ENCODE measurements around the gene AIF1. TPM values are rescaled to one million over a fixed set of nuclear protein-coding genes. Genes with fewer than 3 reads are reported as not detected.
A peak's percentile ranks its signal among the peaks of the same experiment; 100 is the strongest.

AIF1 gene
- total RNA-seq (10 to 100 TPM; 35.6 TPM), polyA plus RNA-seq (33.2 TPM)

- H3K27ac Mint-ChIP-seq: peak within 1 kb of the TSS; percentile 38 to 78 (median 68)
- no peak for DNase-seq
- Histone ChIP-seq H3K4me1 (ENCODE audit: insufficient read depth, low read length) (peaks cover 29% of the 10 kb centered on the region), H3K27ac (ENCODE audit: low read depth, low read length) (peak within 1 kb of the TSS; percentile 54), H3K36me3 (ENCODE audit: insufficient read depth, low read length) (no peaks in the 10 kb centered on the region), H3K9me3 (ENCODE audit: low read length) (no peaks in the 10 kb centered on the region), H3K27me3 (ENCODE audit: insufficient read depth, low read length, poor library complexity, severe bottlenecking) (no peaks in the 10 kb centered on the region), H3K4me3 (ENCODE audit: low read length) (peak within 1 kb of the TSS; percentile 67)
- H3K4me1 Mint-ChIP-seq: peaks cover 24 to 35% (median 33%) of the 10 kb centered on the region in 3 donors
- H3K36me3 Mint-ChIP-seq: peaks cover 0 to under 1% (median 0%) of the 10 kb centered on the region in 3 donors
- POLR2A ChIA-PET: interaction anchor here (1.5 kb wide), 1 partner anchor 37 kb away, joined by 6 read pairs; the partner anchor contains the start of gene BAG6
- CTCF ChIA-PET: interaction anchor here (1.0 to 1.9 kb wide), 2 partner anchors 16 to 18 kb away, joined by 3 to 6 read pairs; no protein-coding TSS in a partner anchor
- H3K9me3 Mint-ChIP-seq: no peaks in the 10 kb centered on the region
- peak within 1 kb of the TSS in 6 of 7 donors; percentile 36 to 67 (median 62) for H3K4me3 Mint-ChIP-seq
- peaks cover 0 to 3% of the 10 kb centered on the region in 2 donors for H3K27me3 Mint-ChIP-seq
Observed at GRCh38 chr6:31614684-31615578, at the start of gene AIF1. TSS of gene AIF1 (plus strand) at chr6:31615234. CDS start at chr6:31615330, 96 bp downstream.

- H3K27ac Mint-ChIP-seq: peak overlapping the region; percentile 92 to 100 (median 96)
- H3K9me3 Mint-ChIP-seq: peaks cover 0 to 2% (median 0%) of the 10 kb centered on the region in 5 donors
- DNase-seq: peak in 1 of 5 donors; percentile 60
- H3K36me3 Mint-ChIP-seq: peaks cover 4 to 32% (median 13%) of the 10 kb centered on the region in 3 donors
- Histone ChIP-seq H3K4me1 (ENCODE audit: insufficient read depth, low read length) (peaks cover 62% of the 10 kb centered on the region), H3K27me3 (ENCODE audit: insufficient read depth, low read length, poor library complexity, severe bottlenecking) (no peaks in the 10 kb centered on the region), H3K4me3 (ENCODE audit: low read length) (no peak overlapping the region), H3K27ac (ENCODE audit: low read depth, low read length) (peak overlapping the region; percentile 52), H3K9me3 (ENCODE audit: low read length) (no peaks in the 10 kb centered on the region), H3K36me3 (ENCODE audit: insufficient read depth, low read length) (no peaks in the 10 kb centered on the region)
- peaks cover 0 to 2% of the 10 kb centered on the region in 2 donors for H3K27me3 Mint-ChIP-seq
- CTCF ChIA-PET: interaction anchor here (0.7 to 32.2 kb wide), 3 partner anchors 14 to 30 kb away, joined by 3 to 576 read pairs (median 61); partner anchors contain the start of genes DDX39B, LST1, LTB and TNF
- H3K4me3 Mint-ChIP-seq: peak overlapping the region; percentile 41 to 81 (median 70)
- POLR2A ChIA-PET: interaction anchor here (1.1 to 3.9 kb wide), 5 partner anchors 8 to 26 kb away, joined by 3 to 13 read pairs (median 6); no protein-coding TSS in a partner anchor
- H3K4me1 Mint-ChIP-seq: peaks cover 62 to 85% (median 81%) of the 10 kb centered on the region in 3 donors
Observed at GRCh38 chr6:31567531-31568370, 47.3 kb upstream of the AIF1 start.

GRCh38 chr6:31568537-31568961 lies 46.5 kb upstream of the AIF1 start:
- Histone ChIP-seq H3K27me3 (ENCODE audit: insufficient read depth, low read length, poor library complexity, severe bottlenecking) (no peaks in the 10 kb centered on the region), H3K9me3 (ENCODE audit: low read length) (no peaks in the 10 kb centered on the region), H3K36me3 (ENCODE audit: insufficient read depth, low read length) (no peaks in the 10 kb centered on the region), H3K4me3 (ENCODE audit: low read length) (peak overlapping the region; percentile 1), H3K27ac (ENCODE audit: low read depth, low read length) (peak overlapping the region; percentile 52), H3K4me1 (ENCODE audit: insufficient read depth, low read length) (peaks cover 65% of the 10 kb centered on the region)
- Mint-ChIP-seq H3K36me3 (peaks cover 4 to 27% (median 11%) of the 10 kb centered on the region in 3 donors), H3K4me3 (peak overlapping the region; percentile 41 to 81 (median 70)), H3K9me3 (peaks cover 0 to 2% (median 0%) of the 10 kb centered on the region in 5 donors), H3K4me1 (peaks cover 68 to 87% (median 82%) of the 10 kb centered on the region in 3 donors), H3K27me3 (peaks cover 0 to 2% of the 10 kb centered on the region in 2 donors), H3K27ac (peak overlapping the region; percentile 92 to 100 (median 96))
- ChIA-PET CTCF (interaction anchor here (1.1 to 32.2 kb wide), 4 partner anchors 10 to 29 kb away, joined by 3 to 576 read pairs (median 32); partner anchors contain the start of genes LST1, LTB and TNF), POLR2A (interaction anchor here (1.3 to 3.9 kb wide), 4 partner anchors 9 to 14 kb away, joined by 3 to 13 read pairs (median 6); no protein-coding TSS in a partner anchor)
- peak; percentile 51 to 84 (median 75) for DNase-seq

GRCh38 chr6:31569861-31570536 lies 45.0 kb upstream of the AIF1 start:
- CTCF ChIA-PET: interaction anchor here (1.0 to 32.2 kb wide), 4 partner anchors 11 to 27 kb away, joined by 4 to 576 read pairs (median 36); partner anchors contain the start of genes LST1, LTB and TNF
- POLR2A ChIA-PET: interaction anchor here (1.0 to 3.9 kb wide), 5 partner anchors 10 to 29 kb away, joined by 3 to 13 read pairs (median 4); partner anchors contain the start of gene LTB
- no peak overlapping the region for H3K27ac ChIP-seq (ENCODE audit: low read depth, low read length)
- Mint-ChIP-seq H3K9me3 (peaks cover 0 to 2% (median 0%) of the 10 kb centered on the region in 5 donors), H3K27me3 (peaks cover 0 to 3% of the 10 kb centered on the region in 2 donors), H3K36me3 (peaks cover 4 to 18% (median 7%) of the 10 kb centered on the region in 3 donors), H3K27ac (peak overlapping the region; percentile 82 to 100 (median 97)), H3K4me3 (peak overlapping the region in 5 of 7 donors; percentile 32 to 50 (median 44)), H3K4me1 (peaks cover 75 to 92% (median 87%) of the 10 kb centered on the region in 3 donors)
- no peak for DNase-seq
- H3K36me3 ChIP-seq (ENCODE audit: insufficient read depth, low read length): no peaks in the 10 kb centered on the region
- H3K27me3 ChIP-seq (ENCODE audit: insufficient read depth, low read length, poor library complexity, severe bottlenecking): no peaks in the 10 kb centered on the region
- peaks cover 80% of the 10 kb centered on the region for H3K4me1 ChIP-seq (ENCODE audit: insufficient read depth, low read length)
- H3K9me3 ChIP-seq (ENCODE audit: low read length): no peaks in the 10 kb centered on the region
- no peak overlapping the region for H3K4me3 ChIP-seq (ENCODE audit: low read length)

- peak within 1 kb of the TSS; percentile 98 to 100 (median 100) for H3K4me3 Mint-ChIP-seq
- CTCF ChIA-PET: interaction anchor here (1.5 to 32.2 kb wide), 5 partner anchors 10 to 77 kb away, joined by 3 to 692 read pairs (median 576); partner anchors contain the start of genes ATP6V1G2, DDX39B, LST1 and LTA
- peak within 1 kb of the TSS; percentile 97 to 100 (median 100) for H3K27ac Mint-ChIP-seq
- Histone ChIP-seq H3K9me3 (ENCODE audit: low read length) (no peaks in the 10 kb centered on the region), H3K4me3 (ENCODE audit: low read length) (peak within 1 kb of the TSS; percentile 79), H3K27ac (ENCODE audit: low read depth, low read length) (peak within 1 kb of the TSS; percentile 82), H3K36me3 (ENCODE audit: insufficient read depth, low read length) (peaks cover 2% of the 10 kb centered on the region), H3K4me1 (ENCODE audit: insufficient read depth, low read length) (peaks cover 92% of the 10 kb centered on the region), H3K27me3 (ENCODE audit: insufficient read depth, low read length, poor library complexity, severe bottlenecking) (no peaks in the 10 kb centered on the region)
- POLR2A ChIA-PET: interaction anchor here (0.7 to 1.5 kb wide), 6 partner anchors 11 to 78 kb away, joined by 3 to 8 read pairs (median 4); partner anchors contain the start of genes NCR3 and NFKBIL1
- H3K36me3 Mint-ChIP-seq: peaks cover 0 to 29% (median 12%) of the 10 kb centered on the region in 3 donors
- DNase-seq: peak; percentile 64 to 84 (median 77)
- H3K4me1 Mint-ChIP-seq: peaks cover 92 to 100% (median 99%) of the 10 kb centered on the region in 3 donors
- peaks cover 0 to 2% (median 0%) of the 10 kb centered on the region in 5 donors for H3K9me3 Mint-ChIP-seq
- H3K27me3 Mint-ChIP-seq: peaks cover 0 to 3% of the 10 kb centered on the region in 2 donors
Observed at GRCh38 chr6:31572041-31572911, 42.8 kb upstream of the AIF1 start, which contains the start of gene LTA. TSS of gene LTA (plus strand) at chr6:31572289. CDS start at chr6:31572743, 454 bp downstream.

Data from CD8-positive, alpha-beta memory T cell (primary cell).